Stimulated activated CD8-positive, alpha-beta memory T cell treated with anti-CD3 and anti-CD28 coated beads, Interleukin-15, amount 100 ng/mL, for 1 hour (primary cell): ENCODE results near the gene BOD1L2.

Source experiments
- DNase-seq: peaks from one replicate; pipeline ENCODE4 v3.0.0-alpha.2; 2020; ENCODE audit warnings: low read depth

The BOD1L2 gene

GRCh38 chr18:57150081-57150480 is 3.2 kb downstream of the BOD1L2 start:
- no peak for DNase-seq

GRCh38 chr18:57150828-57151227 is 3.9 kb downstream of the BOD1L2 start:
- DNase-seq: no peak

GRCh38 chr18:57154191-57154830 is 7.4 kb downstream of the BOD1L2 start:
- no peak for DNase-seq

GRCh38 chr18:57164401-57164800 is 17.5 kb downstream of the BOD1L2 start:
- DNase-seq: no peak

- no peak for DNase-seq
Measured at GRCh38 chr18:57167617-57168308, 20.9 kb downstream of the BOD1L2 start.

GRCh38 chr18:57171026-57171425 is 24.1 kb downstream of the BOD1L2 start:
- no peak for DNase-seq

- no peak for DNase-seq
Measured at GRCh38 chr18:57175532-57175931, 28.6 kb downstream of the BOD1L2 start.

- no peak for DNase-seq
Measured at GRCh38 chr18:57185434-57185833, 38.5 kb downstream of the BOD1L2 start.

GRCh38 chr18:57188851-57189557 is 42.1 kb downstream of the BOD1L2 start:
- no peak for DNase-seq

GRCh38 chr18:57190026-57190425 is 43.1 kb downstream of the BOD1L2 start:
- no peak for DNase-seq

GRCh38 chr18:57194070-57194469 is 47.2 kb downstream of the BOD1L2 start:
- DNase-seq: no peak

- DNase-seq: no peak
Measured at GRCh38 chr18:57194622-57195021, 47.7 kb downstream of the BOD1L2 start.

- DNase-seq: no peak
Measured at GRCh38 chr18:57195341-57195740, 48.5 kb downstream of the BOD1L2 start.

GRCh38 chr18:57197261-57197660 is 50.4 kb downstream of the BOD1L2 start:
- no peak for DNase-seq

GRCh38 chr18:57198073-57198472 is 51.2 kb downstream of the BOD1L2 start:
- no peak for DNase-seq
